ENCODE results near the gene RINL. TPM values are rescaled to one million over a fixed set of nuclear protein-coding genes. Genes with fewer than 3 reads are reported as not detected.

Gene RINL
- total and polyA plus RNA-seq, 2 of the 4 experiments (the other 2 are of a cell fraction): 0.72 to 1.9 TPM

DNA sequence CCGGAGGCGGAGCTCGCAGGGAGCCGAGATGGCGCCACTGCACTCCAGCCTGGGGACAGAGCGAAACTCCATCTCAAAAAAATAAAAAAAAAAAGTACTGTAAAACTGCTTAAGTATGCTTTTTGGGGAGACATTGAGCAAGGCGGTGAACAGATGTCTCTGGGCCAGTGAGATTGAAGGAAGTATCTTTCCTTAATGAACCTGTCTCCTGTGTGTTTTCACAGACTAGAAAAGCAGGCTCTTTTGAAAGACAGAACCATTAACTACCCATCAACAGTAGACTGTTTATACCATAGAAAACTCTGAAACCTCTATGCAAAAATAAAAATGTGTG, 45.0 kb downstream of the RINL start:
- Histone ChIP-seq H3K14ac (replicated peaks; ENCODE audit: low read depth, low read length) (no peak overlapping the region), H2BK15ac (ENCODE audit: low read depth, low read length) (no peak overlapping the region), H3K4ac (ENCODE audit: low read depth, low read length) (no peak overlapping the region), H2AFZ (replicated peaks; ENCODE audit: low read length, poor library complexity) (no peak overlapping the region), H3K4me3 (ENCODE audit: insufficient read depth, low read depth, low read length) (no peak overlapping the region), H4K5ac (ENCODE audit: low read depth, low read length) (no peak overlapping the region), H3K9me1 (ENCODE audit: insufficient read depth, low read length) (peaks cover 3% of the 10 kb centered on the region; the same call in 1 of the 2 replicates), H3K4me2 (ENCODE audit: low read depth, low read length) (no peak overlapping the region), H3K4me1 (ENCODE audit: control insufficient read depth, insufficient read depth, low read length) (peaks cover 23% of the 10 kb centered on the region), H4K8ac (ENCODE audit: low read depth in 2 of 2, low read length in 2 of 2) (no peak overlapping the region), H4K20me1 (ENCODE audit: insufficient read depth, low read length) (peaks cover 25% of the 10 kb centered on the region), H3K9ac (ENCODE audit: low read depth, low read length) (no peak overlapping the region), H3K79me1 (ENCODE audit: low read depth in 1 of 2, low read length in 2 of 2) (peaks cover 11 to 48% of the 10 kb centered on the region in 2 experiments; a peak in 3 of 4 replicates), H3K27ac (ENCODE audit: insufficient read depth, low read length) (no peak overlapping the region), H2AK5ac (ENCODE audit: low read depth, low read length) (no peak overlapping the region), H2BK20ac (ENCODE audit: low read depth, low read length) (no peak overlapping the region), H2BK5ac (ENCODE audit: low read depth, low read length, poor library complexity, severe bottlenecking) (no peak overlapping the region), H3K23ac (ENCODE audit: low read depth, low read length) (no peak overlapping the region), H3K27me3 (ENCODE audit: control insufficient read depth, insufficient read depth, low read length) (no peaks in the 10 kb centered on the region), H4K91ac (ENCODE audit: insufficient read depth, low read depth, low read length) (no peak overlapping the region), H3K36me3 (ENCODE audit: control insufficient read depth, insufficient read depth, low read length) (peaks cover 23% of the 10 kb centered on the region), H3K9me3 (ENCODE audit: control insufficient read depth, insufficient read depth, low read length) (no peaks in the 10 kb centered on the region), H2AK9ac (replicated peaks; ENCODE audit: low read depth, low read length, poor library complexity) (no peak overlapping the region), H2BK120ac (ENCODE audit: low read depth, low read length) (no peak overlapping the region), H3K56ac (ENCODE audit: extremely low read depth, insufficient read depth, low read length) (no peak overlapping the region), H3K18ac (ENCODE audit: low read depth, low read length) (no peak overlapping the region)
- DNase-seq: no peak
- BruUV-seq (replicated peaks): no TSS peak
- ATAC-seq (ENCODE audit: low read depth): no peak
- ChIA-PET CTCF (interaction anchor here (0.6 kb wide), 1 partner anchor 55 kb away, joined by 3 read pairs; no protein-coding TSS in a partner anchor), POLR2A (ENCODE audit: unreplicated experiment) (interaction anchor here (0.6 kb wide), 1 partner anchor 10 kb away, joined by 3 read pairs; no protein-coding TSS in a partner anchor)
- dilution Hi-C loops (cut with HindIII; ENCODE audit: low sequenced_read_pairs, unreplicated experiment): no loop called here
- in situ Hi-C loops (cut with MboI; ENCODE audit: low sequenced_read_pairs): no loop called here
- intact Hi-C loops (cut with micrococcal nuclease): loop anchor here (5.0 kb wide), 2 partner anchors 101 to 176 kb away; no protein-coding TSS in a partner anchor
- no peak for TF ChIP-seq MAZ (IDR thresholded peaks at IDR 0.05; ENCODE audit: borderline replicate concordance, low read depth, low read length)
- no peak for TF ChIP-seq CTCF (conservative IDR thresholded peaks at IDR 0.05; ENCODE audit: low read depth, low read length)
- TF ChIP-seq BHLHE40 (IDR thresholded peaks at IDR 0.05; ENCODE audit: low read depth, low read length): no peak
- TF ChIP-seq ELK1 (IDR thresholded peaks at IDR 0.05; ENCODE audit: borderline replicate concordance, low read depth, low read length): no peak
- TF ChIP-seq RAD21 (IDR thresholded peaks at IDR 0.05; ENCODE audit: low read length): no peak
- TF ChIP-seq, protein P1, sequence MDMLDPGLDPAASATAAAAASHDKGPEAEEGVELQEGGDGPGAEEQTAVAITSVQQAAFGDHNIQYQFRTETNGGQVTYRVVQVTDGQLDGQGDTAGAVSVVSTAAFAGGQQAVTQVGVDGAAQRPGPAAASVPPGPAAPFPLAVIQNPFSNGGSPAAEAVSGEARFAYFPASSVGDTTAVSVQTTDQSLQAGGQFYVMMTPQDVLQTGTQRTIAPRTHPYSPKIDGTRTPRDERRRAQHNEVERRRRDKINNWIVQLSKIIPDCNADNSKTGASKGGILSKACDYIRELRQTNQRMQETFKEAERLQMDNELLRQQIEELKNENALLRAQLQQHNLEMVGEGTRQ (IDR thresholded peaks at IDR 0.05; ENCODE audit: low read depth, low read length): no peak
- no peak for TF ChIP-seq NFE2L2 (IDR thresholded peaks at IDR 0.05; ENCODE audit: low read depth, low read length)
- TF ChIP-seq RCOR1 (IDR thresholded peaks at IDR 0.05; ENCODE audit: insufficient replicate concordance, low read length): no peak
- TF ChIP-seq CHD1 (IDR thresholded peaks at IDR 0.05; ENCODE audit: low read depth, low read length): no peak
- no peak for TF ChIP-seq SMC3 (IDR thresholded peaks at IDR 0.05; ENCODE audit: low read depth, low read length)
- TF ChIP-seq POLR2A (IDR thresholded peaks at IDR 0.05; ENCODE audit: low read depth, low read length): no peak
- WGBS, 2 experiments (ENCODE audit: extremely low coverage in 2 of 2, insufficient read length in 1 of 2): no CpG with 5 or more reads among the region's 7 CpGs
